Measurements from ENCODE around the gene DMBT1. TPM values are rescaled to one million over a fixed set of nuclear protein-coding genes. Genes with fewer than 3 reads are reported as not detected.

DMBT1 gene
- total RNA-seq, 2 donors from 2014 or later = not detected

DNA sequence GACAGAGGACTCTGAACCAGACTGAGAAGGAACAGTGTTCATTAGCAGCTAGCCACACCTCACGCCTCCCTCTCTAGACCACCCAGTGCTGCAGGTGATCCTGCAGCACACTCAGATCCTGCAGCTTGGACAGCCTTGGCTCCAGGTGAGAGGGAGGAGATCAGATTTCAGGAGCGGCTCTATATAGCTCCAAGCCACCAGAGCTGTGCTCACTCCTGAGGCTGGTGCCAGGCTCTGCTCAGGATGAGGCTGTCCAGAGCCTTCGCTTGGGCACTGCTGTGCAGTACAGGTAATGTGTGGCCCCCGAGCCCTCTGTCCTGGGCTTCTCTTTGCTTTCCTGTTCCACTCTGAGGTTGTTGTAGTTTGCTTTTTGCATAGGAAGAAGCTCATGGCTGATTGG is 96.7 kb downstream of the DMBT1 start:
- H3K4me1 Mint-ChIP-seq = no peaks in the 10 kb centered on the region
- no peak overlapping the region for H3K4me3 Mint-ChIP-seq
- no peak for ATAC-seq (replicated peaks)
- H3K27ac Mint-ChIP-seq = no peak overlapping the region
- peaks cover 42% of the 10 kb centered on the region for H3K27me3 Mint-ChIP-seq
- H3K9me3 Mint-ChIP-seq = peaks cover 5% of the 10 kb centered on the region
- H3K36me3 Mint-ChIP-seq (ENCODE audit: low read depth) = no peaks in the 10 kb centered on the region

DNA sequence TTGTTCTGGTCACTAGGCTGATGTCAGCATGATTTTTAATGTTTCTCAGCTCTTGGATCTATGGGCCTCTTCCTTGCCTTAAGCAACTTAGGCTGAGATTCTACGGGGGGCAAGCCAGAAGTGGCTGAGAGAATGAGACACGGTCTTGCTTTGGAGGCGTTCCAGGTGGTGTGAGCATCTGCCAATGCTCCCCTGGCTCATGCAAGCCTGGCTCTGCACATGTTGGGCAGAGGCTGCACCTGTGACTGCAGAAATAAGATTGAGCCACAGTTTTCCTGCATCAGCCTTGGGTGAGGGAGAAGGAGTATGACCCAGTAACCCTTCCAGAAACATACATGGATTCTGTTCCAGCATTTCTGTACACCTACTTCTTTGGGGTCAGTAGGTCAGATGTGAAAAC is 97.2 kb downstream of the DMBT1 start:
- H3K27ac Mint-ChIP-seq = no peak overlapping the region
- H3K9me3 Mint-ChIP-seq = peaks cover 2% of the 10 kb centered on the region
- no peak overlapping the region for H3K4me3 Mint-ChIP-seq
- H3K36me3 Mint-ChIP-seq (ENCODE audit: low read depth) = no peaks in the 10 kb centered on the region
- no peak for ATAC-seq (replicated peaks)
- H3K27me3 Mint-ChIP-seq = peaks cover 41% of the 10 kb centered on the region
- no peaks in the 10 kb centered on the region for H3K4me1 Mint-ChIP-seq

DNA sequence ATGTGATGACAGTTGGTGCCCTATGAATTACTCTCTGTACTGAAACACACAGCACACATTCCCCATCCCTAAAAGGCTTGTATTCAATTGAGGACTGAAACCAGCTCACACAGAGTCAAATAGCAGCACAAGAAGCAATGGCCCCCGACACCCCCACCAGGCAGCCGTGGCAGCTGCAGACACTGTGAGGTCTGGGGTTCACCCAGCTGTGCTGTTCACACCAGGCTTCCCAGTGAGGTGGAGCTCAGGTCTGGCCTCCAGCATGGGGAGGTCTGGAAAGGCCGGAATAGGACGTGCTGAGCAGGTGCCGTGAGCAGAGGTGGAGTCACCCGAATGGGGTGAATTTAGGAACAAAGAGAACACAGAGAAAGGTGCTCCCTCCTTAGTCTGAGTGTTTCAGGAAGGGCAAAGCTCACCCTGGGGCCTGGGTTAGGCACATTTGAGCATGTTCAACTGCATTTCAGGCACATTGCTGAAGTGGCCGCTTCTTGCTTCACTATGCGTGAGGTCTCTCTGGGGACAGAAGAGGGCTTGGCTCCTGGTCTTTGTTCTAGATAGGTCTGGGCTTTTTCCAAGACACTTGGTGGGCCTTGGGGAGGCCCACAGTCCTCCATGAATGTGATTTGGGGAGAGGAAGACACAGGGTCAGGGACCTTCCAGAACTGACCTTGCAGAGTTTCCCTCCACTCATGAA is 97.9 kb downstream of the DMBT1 start:
- Mint-ChIP-seq H3K4me1 (no peaks in the 10 kb centered on the region), H3K4me3 (no peak overlapping the region), H3K27me3 (peaks cover 33% of the 10 kb centered on the region), H3K36me3 (ENCODE audit: low read depth) (no peaks in the 10 kb centered on the region), H3K27ac (no peak overlapping the region), H3K9me3 (no peaks in the 10 kb centered on the region)
- ATAC-seq (replicated peaks) = no peak

DNA sequence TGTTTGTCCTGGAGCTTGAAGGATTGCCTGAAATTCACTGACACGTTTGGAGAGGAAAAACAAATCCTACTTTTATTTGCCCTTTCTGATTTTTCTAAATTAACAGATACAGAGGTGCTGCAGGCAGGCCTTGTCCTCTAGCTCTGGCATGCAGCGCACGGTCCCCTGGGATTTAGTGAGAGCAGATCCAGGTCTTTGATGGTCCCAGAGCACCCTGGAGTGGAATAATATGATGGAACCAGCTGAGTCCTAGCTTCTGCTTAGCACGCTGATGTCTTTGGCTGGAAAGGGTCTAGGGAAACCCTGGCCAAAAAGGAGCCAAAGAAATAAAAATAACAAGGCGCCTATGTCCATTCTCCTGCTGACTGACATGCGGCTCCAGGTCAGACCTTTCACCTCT is 98.6 kb downstream of the DMBT1 start:
- ATAC-seq (replicated peaks) = no peak
- Mint-ChIP-seq H3K36me3 (ENCODE audit: low read depth) (no peaks in the 10 kb centered on the region), H3K27ac (no peak overlapping the region), H3K9me3 (no peaks in the 10 kb centered on the region), H3K27me3 (peaks cover 32% of the 10 kb centered on the region), H3K4me1 (no peaks in the 10 kb centered on the region), H3K4me3 (no peak overlapping the region)

DNA sequence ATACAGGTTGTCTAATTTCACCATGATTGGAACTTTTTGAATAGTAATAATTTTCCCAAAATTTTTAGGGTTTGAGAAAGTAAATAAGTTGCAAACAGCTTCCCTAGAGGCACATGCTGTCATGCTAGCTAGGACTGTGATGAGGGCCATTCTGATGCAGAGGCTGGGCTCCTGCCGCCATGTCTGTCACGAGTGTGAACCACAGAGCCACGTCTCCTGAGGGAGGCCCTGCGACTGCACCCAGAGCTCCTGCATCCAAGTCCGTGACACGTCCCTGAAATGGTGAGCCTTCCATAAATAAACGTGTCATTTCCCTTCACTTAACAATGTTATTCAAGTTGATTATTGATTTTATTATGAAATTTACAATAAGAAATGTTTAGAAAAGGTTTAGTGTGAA is 99.1 kb downstream of the DMBT1 start:
- Mint-ChIP-seq H3K36me3 (ENCODE audit: low read depth) (no peaks in the 10 kb centered on the region), H3K9me3 (no peaks in the 10 kb centered on the region), H3K27me3 (peaks cover 29% of the 10 kb centered on the region), H3K4me1 (no peaks in the 10 kb centered on the region), H3K4me3 (no peak overlapping the region), H3K27ac (no peak overlapping the region)
- ATAC-seq (replicated peaks) = no peak

DNA sequence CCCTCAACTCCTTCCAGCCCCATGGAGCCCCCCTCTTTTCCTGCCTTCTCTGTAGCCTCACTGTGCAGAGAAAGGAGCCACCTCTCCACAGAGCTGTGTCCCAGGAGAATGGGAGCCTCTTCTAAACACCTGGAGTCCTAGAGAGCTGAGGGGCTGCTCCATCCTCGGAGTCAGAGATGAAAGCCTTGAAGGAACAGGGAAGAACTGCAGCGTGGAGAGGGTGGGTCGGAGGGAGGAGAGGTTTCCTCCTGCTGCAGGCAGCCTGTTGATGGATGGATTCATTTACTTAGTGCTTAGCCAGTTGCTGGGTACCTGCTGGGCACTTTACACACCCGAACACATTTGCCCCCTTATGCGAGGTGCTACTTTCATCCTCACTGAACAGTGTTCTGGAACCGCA is 100.1 kb downstream of the DMBT1 start:
- H3K36me3 Mint-ChIP-seq (ENCODE audit: low read depth) = no peaks in the 10 kb centered on the region
- no peaks in the 10 kb centered on the region for H3K4me1 Mint-ChIP-seq
- no peak overlapping the region for H3K27ac Mint-ChIP-seq
- peaks cover 24% of the 10 kb centered on the region for H3K27me3 Mint-ChIP-seq
- ATAC-seq (replicated peaks) = no peak
- no peak overlapping the region for H3K4me3 Mint-ChIP-seq
- H3K9me3 Mint-ChIP-seq = no peaks in the 10 kb centered on the region

DNA sequence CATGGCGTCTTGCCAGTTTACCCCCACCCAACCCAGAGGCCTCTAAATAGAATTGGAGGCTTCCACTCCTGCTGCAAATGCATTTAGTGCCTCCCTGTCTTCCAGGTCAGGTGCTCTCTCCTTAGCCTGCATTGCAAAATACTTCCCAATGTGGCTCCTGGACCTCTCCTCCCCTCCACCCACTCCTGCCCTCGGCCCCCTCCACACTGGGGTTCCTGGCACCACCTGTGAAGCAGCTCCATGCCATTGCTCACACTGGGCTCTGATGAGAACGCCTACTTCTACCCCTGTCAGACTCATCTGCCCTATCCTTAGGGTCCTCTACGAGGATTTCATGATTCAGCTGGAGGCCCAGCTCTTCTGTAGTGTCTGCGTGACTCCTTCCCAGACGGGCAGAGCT is 101.7 kb downstream of the DMBT1 start:
- no peak for ATAC-seq (replicated peaks)
- H3K36me3 Mint-ChIP-seq (ENCODE audit: low read depth) = no peaks in the 10 kb centered on the region
- H3K27me3 Mint-ChIP-seq = peaks cover 29% of the 10 kb centered on the region
- H3K4me3 Mint-ChIP-seq = no peak overlapping the region
- H3K9me3 Mint-ChIP-seq = no peaks in the 10 kb centered on the region
- no peak overlapping the region for H3K27ac Mint-ChIP-seq
- H3K4me1 Mint-ChIP-seq = no peaks in the 10 kb centered on the region

DNA sequence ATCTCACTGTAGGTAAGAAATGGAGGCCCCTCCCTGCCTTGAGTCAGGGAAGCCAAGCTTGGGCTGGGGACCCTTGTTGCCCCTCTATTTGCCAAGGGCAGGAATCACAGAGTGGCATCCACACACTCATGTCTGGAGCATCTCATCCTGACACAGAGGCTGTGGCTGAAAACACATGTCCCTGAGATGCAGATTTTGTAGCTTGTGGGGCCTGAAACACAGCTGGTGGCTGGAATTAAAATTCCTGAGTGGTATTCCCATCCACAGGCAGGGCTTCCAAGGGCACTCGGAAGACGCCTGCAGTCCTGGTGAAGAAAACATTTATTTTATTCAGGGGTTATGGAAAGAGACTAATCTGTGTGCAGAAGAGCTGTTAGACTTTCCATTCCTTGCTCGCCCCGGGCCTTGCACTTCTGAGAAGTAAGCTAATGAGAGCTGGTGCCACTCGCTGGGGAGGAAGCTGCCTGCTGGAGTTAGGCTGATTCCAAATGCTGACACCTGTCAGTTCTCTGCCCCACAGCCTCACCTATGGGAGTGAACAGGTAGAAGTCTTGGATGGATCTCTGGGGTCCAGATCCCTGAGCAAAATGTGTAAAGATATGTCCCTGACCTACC is 103.1 kb downstream of the DMBT1 start:
- Mint-ChIP-seq H3K27me3 (peaks cover 30% of the 10 kb centered on the region), H3K27ac (no peak overlapping the region), H3K36me3 (ENCODE audit: low read depth) (no peaks in the 10 kb centered on the region), H3K9me3 (no peaks in the 10 kb centered on the region), H3K4me1 (no peaks in the 10 kb centered on the region), H3K4me3 (no peak overlapping the region)
- no peak for ATAC-seq (replicated peaks)

DNA sequence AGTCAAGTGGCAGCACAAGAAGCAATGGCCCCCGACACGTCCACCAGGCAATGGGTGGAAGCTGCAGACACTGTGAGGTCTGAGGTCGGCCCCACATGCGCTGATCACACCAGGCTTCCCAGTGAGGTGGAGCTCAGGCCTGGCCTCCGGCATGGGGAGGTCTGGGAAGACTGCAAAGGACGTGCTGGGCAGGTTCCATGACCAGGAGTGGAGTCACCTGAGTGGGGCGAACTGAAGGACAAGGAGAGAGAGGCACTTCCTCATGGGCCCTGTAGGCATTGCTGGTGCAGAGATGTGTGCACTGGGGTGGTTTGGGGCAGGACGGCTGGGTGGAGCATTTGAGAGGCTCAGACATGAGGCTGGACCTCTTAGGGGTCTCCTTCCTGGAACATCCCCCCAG is 103.9 kb downstream of the DMBT1 start:
- no peak overlapping the region for H3K27ac Mint-ChIP-seq
- no peaks in the 10 kb centered on the region for H3K4me1 Mint-ChIP-seq
- no peak overlapping the region for H3K4me3 Mint-ChIP-seq
- no peaks in the 10 kb centered on the region for H3K9me3 Mint-ChIP-seq
- ATAC-seq (replicated peaks) = no peak
- H3K27me3 Mint-ChIP-seq = peaks cover 30% of the 10 kb centered on the region
- no peaks in the 10 kb centered on the region for H3K36me3 Mint-ChIP-seq (ENCODE audit: low read depth)

DNA sequence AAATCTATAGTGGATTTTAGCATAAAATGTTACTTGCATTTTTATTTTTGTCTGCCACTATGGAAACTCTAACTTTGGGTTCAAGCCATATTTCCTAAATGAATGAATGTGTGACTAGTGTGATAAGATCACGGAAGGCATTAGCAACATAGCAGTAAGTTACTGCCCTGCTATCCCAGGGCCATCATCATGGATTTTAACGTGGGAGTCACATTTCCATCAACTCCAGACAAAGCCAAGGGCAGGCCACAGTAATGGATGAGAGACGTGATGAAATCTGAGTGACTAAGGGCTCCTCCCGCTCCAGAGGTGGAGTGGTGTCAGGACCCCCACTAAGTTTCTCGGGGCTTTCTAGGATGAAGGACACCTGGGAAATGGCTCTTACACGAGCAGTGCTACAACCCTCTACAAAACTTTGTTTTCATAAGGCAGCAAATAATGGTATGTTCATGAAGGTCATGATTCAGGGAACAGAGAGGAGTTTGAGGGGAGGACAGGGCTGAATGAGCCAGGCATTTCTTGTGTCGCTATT is 104.8 kb downstream of the DMBT1 start:
- peaks cover 28% of the 10 kb centered on the region for H3K27me3 Mint-ChIP-seq
- H3K36me3 Mint-ChIP-seq (ENCODE audit: low read depth) = no peaks in the 10 kb centered on the region
- H3K9me3 Mint-ChIP-seq = no peaks in the 10 kb centered on the region
- no peak for ATAC-seq (replicated peaks)
- no peak overlapping the region for H3K27ac Mint-ChIP-seq
- no peak overlapping the region for H3K4me3 Mint-ChIP-seq
- no peaks in the 10 kb centered on the region for H3K4me1 Mint-ChIP-seq

DNA sequence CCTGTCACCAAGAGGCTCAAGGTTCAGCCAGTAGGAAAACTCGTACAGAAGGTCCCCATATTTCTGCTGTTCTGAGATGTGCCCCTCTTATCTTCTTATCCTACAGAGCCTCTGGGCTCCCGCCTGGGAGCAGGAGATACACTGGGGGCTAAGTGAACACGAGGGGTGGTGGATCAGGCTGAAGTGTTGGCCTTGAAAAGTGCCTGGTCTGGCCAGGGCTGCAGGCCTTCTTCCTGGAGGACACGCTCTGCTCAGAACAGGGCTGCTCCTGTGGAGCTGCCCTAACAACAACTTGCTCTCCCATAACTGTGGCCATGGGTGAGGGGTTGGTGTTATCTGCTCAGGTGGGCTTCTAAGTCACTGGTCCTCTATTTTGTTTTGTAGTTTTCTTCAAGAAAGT is 105.4 kb downstream of the DMBT1 start:
- H3K4me1 Mint-ChIP-seq = no peaks in the 10 kb centered on the region
- peaks cover 31% of the 10 kb centered on the region for H3K27me3 Mint-ChIP-seq
- H3K4me3 Mint-ChIP-seq = no peak overlapping the region
- H3K27ac Mint-ChIP-seq = no peak overlapping the region
- no peak for ATAC-seq (replicated peaks)
- H3K36me3 Mint-ChIP-seq (ENCODE audit: low read depth) = no peaks in the 10 kb centered on the region
- no peaks in the 10 kb centered on the region for H3K9me3 Mint-ChIP-seq

DNA sequence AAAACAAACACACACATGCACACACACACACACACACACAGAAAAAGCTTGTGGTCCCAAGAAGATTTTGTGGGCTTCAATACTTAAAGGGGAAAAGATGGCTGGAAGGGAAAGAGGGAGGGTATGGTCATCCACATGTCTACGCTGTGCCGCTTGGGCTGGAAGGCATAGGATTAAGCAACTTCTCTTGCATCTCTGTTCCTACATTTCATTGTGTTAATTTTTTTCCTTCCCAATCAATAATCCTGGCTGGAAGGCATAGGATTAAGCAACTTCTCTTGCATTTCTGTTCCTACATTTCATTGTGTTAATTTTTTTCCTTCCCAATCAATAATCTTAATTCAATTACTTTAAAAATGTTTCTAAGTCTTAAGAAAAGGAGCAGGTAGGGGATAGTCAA is 108.5 kb downstream of the DMBT1 start:
- Mint-ChIP-seq H3K9me3 (no peaks in the 10 kb centered on the region), H3K4me3 (no peak overlapping the region), H3K4me1 (no peaks in the 10 kb centered on the region), H3K27me3 (peaks cover 34% of the 10 kb centered on the region), H3K27ac (no peak overlapping the region), H3K36me3 (ENCODE audit: low read depth) (no peaks in the 10 kb centered on the region)
- ATAC-seq (replicated peaks) = no peak

DNA sequence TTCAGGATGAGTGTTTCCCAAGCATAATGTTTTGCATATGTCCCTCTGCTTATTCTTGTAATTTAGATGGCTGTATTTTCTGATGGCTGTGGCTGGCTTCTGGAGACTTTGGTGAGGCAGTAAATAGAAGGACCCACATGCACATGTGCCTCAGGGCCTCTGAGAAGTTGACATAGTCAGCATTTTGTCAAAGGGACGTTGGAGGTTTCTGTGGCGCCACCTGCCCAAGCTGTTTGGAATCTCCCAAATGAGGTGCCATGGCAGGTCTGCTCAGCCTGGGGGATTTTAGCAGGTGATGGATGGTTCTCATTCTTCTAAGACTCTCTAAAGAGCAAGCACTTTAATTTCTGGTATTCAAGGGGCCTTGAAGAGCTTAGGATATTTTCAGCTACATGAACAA is 109.3 kb downstream of the DMBT1 start:
- H3K9me3 Mint-ChIP-seq = no peaks in the 10 kb centered on the region
- H3K27me3 Mint-ChIP-seq = peaks cover 34% of the 10 kb centered on the region
- no peak overlapping the region for H3K4me3 Mint-ChIP-seq
- no peaks in the 10 kb centered on the region for H3K36me3 Mint-ChIP-seq (ENCODE audit: low read depth)
- no peak for ATAC-seq (replicated peaks)
- no peaks in the 10 kb centered on the region for H3K4me1 Mint-ChIP-seq
- H3K27ac Mint-ChIP-seq = no peak overlapping the region

DNA sequence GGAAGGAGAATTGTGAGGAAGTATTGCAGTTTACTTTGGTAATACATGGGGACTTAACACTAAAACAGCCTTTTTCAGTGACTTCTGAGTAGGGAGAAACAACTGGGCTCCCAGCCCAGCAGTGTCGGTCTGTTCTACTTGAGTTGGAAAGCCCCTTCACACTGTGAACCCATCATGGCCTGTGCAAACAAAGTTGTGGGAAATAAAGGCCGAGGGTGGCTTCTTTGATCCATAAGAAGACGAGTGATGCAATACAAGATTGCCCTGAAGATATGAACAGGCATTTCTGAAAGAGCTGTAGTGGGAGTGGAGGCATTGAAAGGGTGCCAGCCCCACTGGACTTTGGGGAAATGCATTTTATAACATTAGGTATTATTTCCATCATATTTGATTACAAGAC is 110.8 kb downstream of the DMBT1 start:
- no peaks in the 10 kb centered on the region for H3K4me1 Mint-ChIP-seq
- no peaks in the 10 kb centered on the region for H3K36me3 Mint-ChIP-seq (ENCODE audit: low read depth)
- no peak overlapping the region for H3K27ac Mint-ChIP-seq
- peaks cover 32% of the 10 kb centered on the region for H3K27me3 Mint-ChIP-seq
- H3K9me3 Mint-ChIP-seq = no peaks in the 10 kb centered on the region
- no peak for ATAC-seq (replicated peaks)
- H3K4me3 Mint-ChIP-seq = no peak overlapping the region

DNA sequence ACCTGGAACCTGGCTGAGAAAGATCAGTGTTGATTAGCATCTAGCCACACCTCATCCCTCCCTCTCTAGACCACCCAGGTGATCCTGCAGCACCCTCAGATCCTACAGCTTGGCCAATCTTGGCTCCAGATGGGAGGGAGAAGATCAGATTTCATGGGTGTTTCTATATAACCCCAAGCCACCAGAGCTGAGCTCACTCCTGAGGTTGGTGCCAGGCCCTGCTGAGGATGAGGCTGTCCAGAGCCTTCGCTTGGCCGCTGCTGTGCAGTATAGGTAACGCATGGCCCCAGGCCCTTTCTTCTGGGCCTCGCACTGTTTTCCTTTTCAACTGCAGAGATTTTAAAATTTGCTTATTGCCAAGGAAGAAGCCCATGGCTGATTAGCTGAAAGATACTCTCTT is 112.1 kb downstream of the DMBT1 start:
- Mint-ChIP-seq H3K4me3 (no peak overlapping the region), H3K36me3 (ENCODE audit: low read depth) (no peaks in the 10 kb centered on the region), H3K9me3 (no peaks in the 10 kb centered on the region), H3K27ac (no peak overlapping the region), H3K27me3 (peaks cover 31% of the 10 kb centered on the region), H3K4me1 (no peaks in the 10 kb centered on the region)
- ATAC-seq (replicated peaks) = no peak

Measured in activated T-helper 17 cell treated with anti-CD3 and anti-CD28 coated beads, Interleukin-2, amount 50 U/mL, for 72 hours (primary cell).